ENCODE results near the gene LPIN1. TPM values are rescaled to one million over a fixed set of nuclear protein-coding genes. Genes with fewer than 3 reads are reported as not detected.

The LPIN1 gene
- total RNA-seq, 2 experiments from 2014 or later = 54.0 to 57.8 TPM

Other genes with a start within 250 kb of the LPIN1 start
- gene GREB1, start 212.6 kb upstream of the LPIN1 start, total RNA-seq = under 1 TPM; 0.13 to 0.33 TPM
- not detected for gene NTSR2, start 76.4 kb upstream of the LPIN1 start, total RNA-seq

Data from activated CD4-positive, alpha-beta memory T cell treated with anti-CD3 and anti-CD28 coated beads, Interleukin-2, amount 10 ng/mL, durations not matched to agents 7 days and 5 days (primary cell).